Activated B cell treated with CpG ODN at 0.5 μM for 24 hours (primary cell): ENCODE data around the gene MPLKIP. TPM values are rescaled to one million over a fixed set of nuclear protein-coding genes. Genes with fewer than 3 reads are reported as not detected.

ENCODE experiments used
- ATAC-seq: fragments of 200-7000 bp; cut with Tn5 transposase; one replicate; pipeline ENCODE4 v1.10.0; 2021; ENCODE audit warnings: low read depth, mild to moderate bottlenecking, moderate library complexity
- CTCF ChIA-PET: fragments of 350-600 bp; sonication (Branson Sonifier 250); formaldehyde crosslinking; loops from one replicate; lab custom pipeline; 2021; ENCODE audit warnings: antibody characterized with exemption; lab: Charles Lee
- POLR2A ChIA-PET: fragments of 350-600 bp; sonication (Branson Sonifier 250); formaldehyde crosslinking; loops from one replicate; lab custom pipeline; 2021; ENCODE audit warnings: antibody characterized with exemption; lab: Charles Lee
- DNase-seq: peaks from one replicate; pipeline ENCODE4 v3.0.0; 2022
- H3K27ac Mint-ChIP-seq: one replicate; pipeline ENCODE4 v1.8.0; 2020; ENCODE audit warnings: mixed read lengths
- H3K27me3 Mint-ChIP-seq: one replicate; pipeline ENCODE4 v1.8.0; 2021; ENCODE audit warnings: mixed read lengths
- H3K36me3 Mint-ChIP-seq: one replicate; pipeline ENCODE4 v1.8.0; 2021; ENCODE audit warnings: low read depth, mixed read lengths
- H3K4me1 Mint-ChIP-seq: one replicate; pipeline ENCODE4 v1.8.0; 2021; ENCODE audit warnings: mixed read lengths
- H3K4me3 Mint-ChIP-seq: one replicate; pipeline ENCODE4 v1.8.0; 2020; ENCODE audit warnings: mild to moderate bottlenecking, mixed read lengths
- H3K9me3 Mint-ChIP-seq: one replicate; pipeline ENCODE4 v1.8.0; 2020; ENCODE audit warnings: mixed read lengths
- CTCF ChIP-seq: fragments of 200-600 bp; IDR thresholded peaks from one replicate; pipeline ENCODE4 v1.8.0; 2022; ENCODE audit warnings: antibody characterized with exemption, mild to moderate bottlenecking
- intact Hi-C: fragments of 100-400 bp; cut with micrococcal nuclease; formaldehyde crosslinking; loops from one replicate; pipeline ENCODE4 v1.15.1; 2024
- total RNA-seq: library from RNA; stranded (reverse); gene quantifications from 2 replicates; pipeline ENCODE4 v1.2.3, GENCODE V29; 2022

MPLKIP gene
- total RNA-seq, 1 donor from 2014 or later, result 29.9 TPM

- ATAC-seq, result no peak
- CTCF ChIA-PET, result no interaction called here
Observed at GRCh38 chr7:40167291-40167690, 32.9 kb upstream of the MPLKIP start.

GRCh38 chr7:40165216-40165615 is 30.8 kb upstream of the MPLKIP start:
- Mint-ChIP-seq H3K27ac (no peak overlapping the region), H3K4me1 (no peaks in the 10 kb centered on the region), H3K36me3 (no peaks in the 10 kb centered on the region), H3K4me3 (no peak overlapping the region), H3K27me3 (no peaks in the 10 kb centered on the region), H3K9me3 (no peaks in the 10 kb centered on the region)
- DNase-seq, result no peak
- ChIA-PET CTCF (no interaction called here), POLR2A (no interaction called here)
- intact Hi-C loops, result no loop called here
- no peak for TF ChIP-seq CTCF
- ATAC-seq, result no peak

More at GRCh38 chr7:40167291-40167690, 32.9 kb upstream of the MPLKIP start:
- POLR2A ChIA-PET, result no interaction called here
- Mint-ChIP-seq H3K4me1 (no peaks in the 10 kb centered on the region), H3K4me3 (no peak overlapping the region), H3K36me3 (no peaks in the 10 kb centered on the region), H3K27ac (no peak overlapping the region), H3K27me3 (no peaks in the 10 kb centered on the region), H3K9me3 (no peaks in the 10 kb centered on the region)
- no peak for TF ChIP-seq CTCF
- no peak for DNase-seq
- intact Hi-C loops, result no loop called here

GRCh38 chr7:40162516-40162915 is 28.1 kb upstream of the MPLKIP start:
- Mint-ChIP-seq H3K36me3 (no peaks in the 10 kb centered on the region), H3K27me3 (no peaks in the 10 kb centered on the region), H3K9me3 (no peaks in the 10 kb centered on the region), H3K4me3 (no peak overlapping the region), H3K4me1 (no peaks in the 10 kb centered on the region), H3K27ac (no peak overlapping the region)
- ChIA-PET CTCF (interaction anchor here (0.7 kb wide), 1 partner anchor 8 kb away, joined by 3 read pairs; no protein-coding TSS in a partner anchor), POLR2A (no interaction called here)
- no peak for TF ChIP-seq CTCF
- no peak for DNase-seq
- intact Hi-C loops, result no loop called here
- ATAC-seq, result no peak

GRCh38 chr7:40156988-40157387 is 22.6 kb upstream of the MPLKIP start:
- no peaks in the 10 kb centered on the region for H3K4me1 Mint-ChIP-seq
- no peaks in the 10 kb centered on the region for H3K36me3 Mint-ChIP-seq
- ChIA-PET POLR2A (no interaction called here), CTCF (no interaction called here)
- intact Hi-C loops, result no loop called here
- H3K27ac Mint-ChIP-seq, result no peak overlapping the region
- no peaks in the 10 kb centered on the region for H3K9me3 Mint-ChIP-seq
- ATAC-seq (no peak), DNase-seq (no peak)
- TF ChIP-seq CTCF, result no peak
- H3K4me3 Mint-ChIP-seq, result no peak overlapping the region
- H3K27me3 Mint-ChIP-seq, result no peaks in the 10 kb centered on the region

GRCh38 chr7:40151504-40151903 is 17.1 kb upstream of the MPLKIP start:
- no peak overlapping the region for H3K27ac Mint-ChIP-seq
- no peak for ATAC-seq
- DNase-seq, result no peak
- TF ChIP-seq CTCF, result no peak
- intact Hi-C loops, result no loop called here
- H3K27me3 Mint-ChIP-seq, result peaks cover 13% of the 10 kb centered on the region
- H3K4me3 Mint-ChIP-seq, result no peak overlapping the region
- POLR2A ChIA-PET, result no interaction called here
- no peaks in the 10 kb centered on the region for H3K9me3 Mint-ChIP-seq
- no peaks in the 10 kb centered on the region for H3K4me1 Mint-ChIP-seq
- CTCF ChIA-PET, result no interaction called here
- H3K36me3 Mint-ChIP-seq, result no peaks in the 10 kb centered on the region
